ENCODE data around the gene PTCH1.

GRCh38 chr9:95459851-95460517, 56.8 kb downstream of the PTCH1 start:
- TF ChIP-seq, protein P1, sequence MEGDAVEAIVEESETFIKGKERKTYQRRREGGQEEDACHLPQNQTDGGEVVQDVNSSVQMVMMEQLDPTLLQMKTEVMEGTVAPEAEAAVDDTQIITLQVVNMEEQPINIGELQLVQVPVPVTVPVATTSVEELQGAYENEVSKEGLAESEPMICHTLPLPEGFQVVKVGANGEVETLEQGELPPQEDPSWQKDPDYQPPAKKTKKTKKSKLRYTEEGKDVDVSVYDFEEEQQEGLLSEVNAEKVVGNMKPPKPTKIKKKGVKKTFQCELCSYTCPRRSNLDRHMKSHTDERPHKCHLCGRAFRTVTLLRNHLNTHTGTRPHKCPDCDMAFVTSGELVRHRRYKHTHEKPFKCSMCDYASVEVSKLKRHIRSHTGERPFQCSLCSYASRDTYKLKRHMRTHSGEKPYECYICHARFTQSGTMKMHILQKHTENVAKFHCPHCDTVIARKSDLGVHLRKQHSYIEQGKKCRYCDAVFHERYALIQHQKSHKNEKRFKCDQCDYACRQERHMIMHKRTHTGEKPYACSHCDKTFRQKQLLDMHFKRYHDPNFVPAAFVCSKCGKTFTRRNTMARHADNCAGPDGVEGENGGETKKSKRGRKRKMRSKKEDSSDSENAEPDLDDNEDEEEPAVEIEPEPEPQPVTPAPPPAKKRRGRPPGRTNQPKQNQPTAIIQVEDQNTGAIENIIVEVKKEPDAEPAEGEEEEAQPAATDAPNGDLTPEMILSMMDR (IDR thresholded peaks at IDR 0.05): no peak
- TF ChIP-seq, protein P2, sequence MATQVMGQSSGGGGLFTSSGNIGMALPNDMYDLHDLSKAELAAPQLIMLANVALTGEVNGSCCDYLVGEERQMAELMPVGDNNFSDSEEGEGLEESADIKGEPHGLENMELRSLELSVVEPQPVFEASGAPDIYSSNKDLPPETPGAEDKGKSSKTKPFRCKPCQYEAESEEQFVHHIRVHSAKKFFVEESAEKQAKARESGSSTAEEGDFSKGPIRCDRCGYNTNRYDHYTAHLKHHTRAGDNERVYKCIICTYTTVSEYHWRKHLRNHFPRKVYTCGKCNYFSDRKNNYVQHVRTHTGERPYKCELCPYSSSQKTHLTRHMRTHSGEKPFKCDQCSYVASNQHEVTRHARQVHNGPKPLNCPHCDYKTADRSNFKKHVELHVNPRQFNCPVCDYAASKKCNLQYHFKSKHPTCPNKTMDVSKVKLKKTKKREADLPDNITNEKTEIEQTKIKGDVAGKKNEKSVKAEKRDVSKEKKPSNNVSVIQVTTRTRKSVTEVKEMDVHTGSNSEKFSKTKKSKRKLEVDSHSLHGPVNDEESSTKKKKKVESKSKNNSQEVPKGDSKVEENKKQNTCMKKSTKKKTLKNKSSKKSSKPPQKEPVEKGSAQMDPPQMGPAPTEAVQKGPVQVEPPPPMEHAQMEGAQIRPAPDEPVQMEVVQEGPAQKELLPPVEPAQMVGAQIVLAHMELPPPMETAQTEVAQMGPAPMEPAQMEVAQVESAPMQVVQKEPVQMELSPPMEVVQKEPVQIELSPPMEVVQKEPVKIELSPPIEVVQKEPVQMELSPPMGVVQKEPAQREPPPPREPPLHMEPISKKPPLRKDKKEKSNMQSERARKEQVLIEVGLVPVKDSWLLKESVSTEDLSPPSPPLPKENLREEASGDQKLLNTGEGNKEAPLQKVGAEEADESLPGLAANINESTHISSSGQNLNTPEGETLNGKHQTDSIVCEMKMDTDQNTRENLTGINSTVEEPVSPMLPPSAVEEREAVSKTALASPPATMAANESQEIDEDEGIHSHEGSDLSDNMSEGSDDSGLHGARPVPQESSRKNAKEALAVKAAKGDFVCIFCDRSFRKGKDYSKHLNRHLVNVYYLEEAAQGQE (IDR thresholded peaks at IDR 0.05; ENCODE audit: insufficient read depth in 1 of 2, low read depth in 2 of 2, low read length in 1 of 2): no peak
- TF ChIP-seq POLR2AphosphoS5 (IDR thresholded peaks at IDR 0.05; ENCODE audit: low read depth, low read length) (no peak), TCF7L2 (IDR thresholded peaks at IDR 0.05; ENCODE audit: low read depth, low read length) (no peak), SIN3A (IDR thresholded peaks at IDR 0.05; ENCODE audit: borderline replicate concordance, insufficient read depth, low read depth, low read length) (no peak)

All from Panc1 (cell line).